PFSK-1 (cell line): ENCODE measurements around the gene CDON.
A peak's percentile ranks its signal among the peaks of the same experiment; 100 is the strongest.

Source experiments
- FOXP2 ChIP-seq: optimal IDR thresholded peaks from 2 replicates; pipeline ENCODE3; 2011; ENCODE audit warnings: borderline replicate concordance, control low read depth, inconsistent platforms; ENCODE audit not compliant: insufficient read depth; ENCODE audit errors: extremely low read length, extremely low read depth
- POLR2AphosphoS5 ChIP-seq: IDR thresholded peaks from 2 replicates; pipeline ENCODE4 v1.6.1; 2012; ENCODE audit warnings: low read depth, mild to moderate bottlenecking, control low read depth, low read length, moderate library complexity
- SIN3A ChIP-seq: IDR thresholded peaks from 2 replicates; pipeline ENCODE4 v1.6.1; 2012; ENCODE audit warnings: mild to moderate bottlenecking, low read length, moderate library complexity, borderline replicate concordance; ENCODE audit not compliant: insufficient read depth
- TAF1 ChIP-seq: IDR thresholded peaks from 2 replicates; pipeline ENCODE4 v1.6.1; 2012; ENCODE audit warnings: low read length, control low read depth, borderline replicate concordance; ENCODE audit not compliant: insufficient read depth
- TF ChIP-seq, protein P1 (sequence below), 2 experiments: IDR thresholded peaks; 2 replicates each; pipeline versions ENCODE4 v1.6.1 to v1.8.0; 2011 to 2012; ENCODE audit warnings: low read depth in 2 of 2, low read length in 2 of 2, control low read depth in 1 of 2, inconsistent platforms in 1 of 2, mild to moderate bottlenecking in 1 of 2, moderate library complexity in 1 of 2; ENCODE audit not compliant: insufficient read depth in 1 of 2

Gene CDON

DNA sequence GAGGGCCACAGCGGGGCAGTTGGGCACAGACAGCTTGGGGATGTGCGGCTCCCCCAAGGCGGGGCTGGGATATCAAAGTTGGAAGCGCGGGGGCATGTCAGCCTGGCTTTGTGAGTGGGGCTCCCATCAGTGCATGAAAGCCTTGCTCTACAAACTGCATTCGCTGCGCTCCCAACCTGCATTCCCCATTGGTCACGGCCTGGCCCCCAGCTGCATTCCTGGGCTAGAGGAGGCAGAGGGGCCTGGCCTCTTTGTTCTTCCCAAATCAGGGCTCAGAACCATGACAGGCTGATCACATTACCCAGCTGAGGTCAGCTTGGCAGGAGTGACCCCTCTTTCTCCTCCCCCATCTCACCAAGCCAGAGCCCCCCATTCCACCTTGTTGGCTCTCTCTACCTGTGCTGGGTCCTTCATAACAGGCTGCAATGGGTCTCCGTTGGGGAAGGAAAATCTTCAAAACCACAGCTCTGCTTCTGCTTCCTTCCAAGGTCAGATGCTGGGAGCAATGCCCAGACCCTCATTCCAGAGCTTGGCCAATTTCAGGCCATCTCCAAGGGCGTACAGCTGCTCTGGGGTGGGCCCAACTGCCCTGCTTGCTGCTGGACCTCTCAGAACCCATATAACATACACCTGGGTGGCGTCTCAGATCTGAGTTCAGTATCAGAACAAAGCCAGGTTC lies 38.7 kb upstream of the CDON start:
- TF ChIP-seq SIN3A (no peak), TAF1 (no peak), POLR2AphosphoS5 (no peak), FOXP2 (no peak)
- TF ChIP-seq, protein P1, sequence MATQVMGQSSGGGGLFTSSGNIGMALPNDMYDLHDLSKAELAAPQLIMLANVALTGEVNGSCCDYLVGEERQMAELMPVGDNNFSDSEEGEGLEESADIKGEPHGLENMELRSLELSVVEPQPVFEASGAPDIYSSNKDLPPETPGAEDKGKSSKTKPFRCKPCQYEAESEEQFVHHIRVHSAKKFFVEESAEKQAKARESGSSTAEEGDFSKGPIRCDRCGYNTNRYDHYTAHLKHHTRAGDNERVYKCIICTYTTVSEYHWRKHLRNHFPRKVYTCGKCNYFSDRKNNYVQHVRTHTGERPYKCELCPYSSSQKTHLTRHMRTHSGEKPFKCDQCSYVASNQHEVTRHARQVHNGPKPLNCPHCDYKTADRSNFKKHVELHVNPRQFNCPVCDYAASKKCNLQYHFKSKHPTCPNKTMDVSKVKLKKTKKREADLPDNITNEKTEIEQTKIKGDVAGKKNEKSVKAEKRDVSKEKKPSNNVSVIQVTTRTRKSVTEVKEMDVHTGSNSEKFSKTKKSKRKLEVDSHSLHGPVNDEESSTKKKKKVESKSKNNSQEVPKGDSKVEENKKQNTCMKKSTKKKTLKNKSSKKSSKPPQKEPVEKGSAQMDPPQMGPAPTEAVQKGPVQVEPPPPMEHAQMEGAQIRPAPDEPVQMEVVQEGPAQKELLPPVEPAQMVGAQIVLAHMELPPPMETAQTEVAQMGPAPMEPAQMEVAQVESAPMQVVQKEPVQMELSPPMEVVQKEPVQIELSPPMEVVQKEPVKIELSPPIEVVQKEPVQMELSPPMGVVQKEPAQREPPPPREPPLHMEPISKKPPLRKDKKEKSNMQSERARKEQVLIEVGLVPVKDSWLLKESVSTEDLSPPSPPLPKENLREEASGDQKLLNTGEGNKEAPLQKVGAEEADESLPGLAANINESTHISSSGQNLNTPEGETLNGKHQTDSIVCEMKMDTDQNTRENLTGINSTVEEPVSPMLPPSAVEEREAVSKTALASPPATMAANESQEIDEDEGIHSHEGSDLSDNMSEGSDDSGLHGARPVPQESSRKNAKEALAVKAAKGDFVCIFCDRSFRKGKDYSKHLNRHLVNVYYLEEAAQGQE (IDR thresholded peaks at IDR 0.05; ENCODE audit: insufficient read depth in 1 of 2, low read depth in 2 of 2, low read length in 2 of 2): no peak

DNA sequence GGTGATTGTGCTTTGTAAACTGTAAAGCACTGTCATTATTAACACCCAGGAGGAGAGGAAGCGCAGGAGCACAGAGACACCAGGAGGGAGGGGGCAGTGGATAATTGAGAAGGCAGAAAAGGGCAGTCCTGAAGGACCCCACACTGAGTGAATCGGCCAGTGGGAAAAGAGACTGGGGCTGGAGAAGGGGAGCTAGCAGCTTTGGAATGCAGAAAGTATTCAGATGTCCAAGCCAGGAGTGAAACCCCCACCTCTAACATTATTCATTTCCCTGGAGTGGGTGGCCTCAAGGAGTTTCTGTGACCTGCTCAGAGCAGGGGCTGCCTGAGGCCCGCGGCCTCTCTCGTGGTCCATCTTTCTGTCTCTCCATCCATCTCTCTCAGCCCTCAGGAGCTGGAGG lies 38.0 kb upstream of the CDON start:
- TF ChIP-seq FOXP2 (no peak), TAF1 (no peak), POLR2AphosphoS5 (no peak), SIN3A (no peak)
- TF ChIP-seq, protein P1 (IDR thresholded peaks at IDR 0.05; ENCODE audit: insufficient read depth in 1 of 2, low read depth in 2 of 2, low read length in 2 of 2): no peak

GRCh38 chr11:126098204-126098769 lies 35.6 kb upstream of the CDON start:
- no peak for TF ChIP-seq FOXP2

DNA sequence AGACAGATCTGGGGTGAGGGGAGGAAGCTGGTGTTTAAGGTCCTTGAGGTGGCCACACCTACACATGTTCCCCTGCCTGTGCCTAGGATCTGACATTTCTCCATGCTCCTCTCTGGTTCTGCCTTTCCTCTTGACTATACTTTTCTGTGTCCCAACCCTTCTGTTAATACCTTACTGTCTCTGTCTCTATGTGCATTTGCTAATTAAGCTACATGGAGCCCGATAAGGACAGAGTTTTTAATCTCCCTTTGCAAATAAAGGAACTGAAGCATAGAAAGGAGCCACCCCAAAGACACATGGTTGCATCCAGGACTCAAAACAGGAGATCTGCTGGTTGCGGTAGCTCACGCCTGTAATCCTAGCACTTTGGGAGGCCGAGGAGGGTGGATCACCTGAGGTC lies 33.1 kb upstream of the CDON start:
- TF ChIP-seq POLR2AphosphoS5 (no peak), SIN3A (no peak)
- TF ChIP-seq, protein P1 (IDR thresholded peaks at IDR 0.05; ENCODE audit: insufficient read depth in 1 of 2, low read depth in 2 of 2, low read length in 2 of 2): no peak

- no peak for TF ChIP-seq SIN3A
- TF ChIP-seq FOXP2: peak; percentile 71
Measured at GRCh38 chr11:126090452-126090851, 27.8 kb upstream of the CDON start.

GRCh38 chr11:126088999-126089398 lies 26.3 kb upstream of the CDON start:
- TF ChIP-seq, protein P1 (IDR thresholded peaks at IDR 0.05; ENCODE audit: insufficient read depth in 1 of 2, low read depth in 2 of 2, low read length in 2 of 2): no peak
